Caco-2 (cell line): ENCODE results near the gene RAD51B. TPM values are rescaled to one million over a fixed set of nuclear protein-coding genes. Genes with fewer than 3 reads are reported as not detected.

Source experiments
- BruUV-seq: library from RNA; stranded (reverse); fragments of 400-500 nt; replicated peaks from 2 replicates; lab custom pipeline; 2021; lab: Mats Ljungman, UMichigan
- CTCF ChIA-PET: fragments of 300-600 bp; sonication (Branson Sonifier 250); formaldehyde crosslinking; loops from one replicate; lab custom pipeline; 2022; ENCODE audit warnings: antibody characterized with exemption; lab: Charles Lee
- POLR2A ChIA-PET: fragments of 300-600 bp; sonication (Branson Sonifier 250); formaldehyde crosslinking; loops from one replicate; lab custom pipeline; 2022; ENCODE audit warnings: antibody characterized with exemption; lab: Charles Lee
- DNase-seq, 2 experiments: peaks; one replicate each; pipeline versions ENCODE4 v3.0.0 to v3.0.0-alpha.2; 2020 to 2022
- H3K27me3 ChIP-seq: replicated peaks from 2 replicates; pipeline ENCODE4 v1.6.0; 2011; ENCODE audit warnings: low read length; ENCODE audit not compliant: control insufficient read depth, insufficient read depth
- H3K36me3 ChIP-seq: 2 replicates; pipeline ENCODE4 v1.5.1; 2011; ENCODE audit warnings: low read length; ENCODE audit not compliant: control insufficient read depth, insufficient read depth
- H3K4me1 ChIP-seq: fragments of 250-450 bp; sonication (Bioruptor Pico); 2 replicates; pipeline ENCODE4 v1.5.1; 2020; ENCODE audit warnings: mild to moderate bottlenecking
- H3K4me3 ChIP-seq: 2 replicates; pipeline ENCODE4 v1.5.1; 2011; ENCODE audit warnings: low read depth, mild to moderate bottlenecking, control low read depth, low read length
- H3K9me3 ChIP-seq: fragments of 250-450 bp; sonication (Bioruptor Pico); 2 replicates; pipeline ENCODE4 v1.5.1; 2020; ENCODE audit warnings: mild to moderate bottlenecking, moderate library complexity
- H3K27ac Mint-ChIP-seq: one replicate; pipeline ENCODE4 v1.8.0; 2022; ENCODE audit warnings: mixed read lengths; ENCODE audit not compliant: unreplicated experiment
- H3K27me3 Mint-ChIP-seq: one replicate; pipeline ENCODE4 v1.8.0; 2022; ENCODE audit warnings: mixed read lengths; ENCODE audit not compliant: insufficient read depth, unreplicated experiment
- H3K36me3 Mint-ChIP-seq: one replicate; pipeline ENCODE4 v1.8.0; 2022; ENCODE audit warnings: mild to moderate bottlenecking, mixed read lengths; ENCODE audit not compliant: insufficient read depth, unreplicated experiment
- H3K4me1 Mint-ChIP-seq: one replicate; pipeline ENCODE4 v1.8.0; 2022; ENCODE audit warnings: low read depth, mixed read lengths; ENCODE audit not compliant: unreplicated experiment
- H3K4me3 Mint-ChIP-seq: one replicate; pipeline ENCODE4 v1.8.0; 2022; ENCODE audit warnings: mild to moderate bottlenecking, moderate library complexity, mixed read lengths; ENCODE audit not compliant: unreplicated experiment
- H3K9me3 Mint-ChIP-seq: one replicate; pipeline ENCODE4 v1.8.0; 2022; ENCODE audit warnings: mixed read lengths; ENCODE audit not compliant: unreplicated experiment
- CTCF ChIP-seq, 2 experiments: fragments of 200-600 bp in 1 of 2; IDR thresholded peaks; 1 replicate in 1 of 2; 2 replicates in 1 of 2; pipeline versions ENCODE4 v1.5.1 to v1.8.0; 2011 to 2022; ENCODE audit warnings: antibody characterized with exemption in 1 of 2, control low read depth in 1 of 2, inconsistent platforms in 1 of 2, low read depth in 1 of 2, low read length in 1 of 2, mild to moderate bottlenecking in 1 of 2, moderate library complexity in 1 of 2; ENCODE audit not compliant: insufficient read depth in 1 of 2, severe bottlenecking in 1 of 2, unreplicated experiment in 1 of 2
- intact Hi-C: fragments of 100-400 bp; cut with micrococcal nuclease; formaldehyde crosslinking; loops from one replicate; pipeline ENCODE4 v1.10.0; 2022; ENCODE audit not compliant: unreplicated experiment
- total RNA-seq: library from RNA; stranded (reverse); gene quantifications from 2 replicates; pipeline ENCODE4 v1.2.3, GENCODE V29; 2022

Gene RAD51B
- total RNA-seq, 1 experiment from 2014 or later: 16.7 TPM

DNA sequence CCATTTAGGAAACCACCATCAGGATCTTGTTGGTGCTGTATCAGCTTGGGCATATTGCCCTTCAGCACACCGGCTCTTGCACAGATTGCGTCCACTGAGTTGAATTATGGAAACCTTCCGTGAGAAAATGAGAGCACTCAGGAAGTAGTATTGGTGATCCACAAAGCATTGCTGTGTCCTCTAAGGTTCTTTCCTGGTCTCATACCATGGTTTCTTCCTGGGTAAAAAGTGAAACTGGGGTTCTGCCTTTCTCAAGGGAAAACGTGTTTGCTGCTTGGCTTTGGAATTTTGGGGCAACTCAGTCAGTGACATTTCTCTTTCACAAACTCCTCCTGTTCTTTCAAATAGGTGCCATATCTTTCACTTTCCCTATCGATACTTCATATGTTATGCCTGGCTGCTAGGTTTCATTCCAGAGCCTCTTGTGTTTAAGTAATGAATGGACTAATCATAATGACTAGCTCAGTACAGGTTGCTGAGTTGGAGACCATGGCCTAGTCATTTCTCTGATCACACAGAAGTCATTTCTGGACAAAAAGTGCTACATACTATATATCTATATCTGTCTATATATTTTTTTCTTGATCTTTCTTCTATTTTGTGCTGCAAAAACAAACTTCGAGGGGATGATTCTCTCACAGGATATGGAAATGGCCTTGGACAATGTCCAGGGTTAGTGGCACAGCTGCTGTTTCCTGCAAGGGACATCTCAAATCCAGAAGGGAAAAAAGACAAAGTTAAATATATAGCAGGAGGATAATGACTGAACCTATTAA lies 549.9 kb downstream of the RAD51B start:
- no peak overlapping the region for H3K4me3 Mint-ChIP-seq
- H3K9me3 Mint-ChIP-seq: peaks cover 9% of the 10 kb centered on the region
- DNase-seq: no peak
- ChIA-PET CTCF (no interaction called here), POLR2A (no interaction called here)
- no peak overlapping the region for H3K4me3 ChIP-seq
- H3K27me3 Mint-ChIP-seq: no peaks in the 10 kb centered on the region
- BruUV-seq: no TSS peak
- no peak for TF ChIP-seq CTCF (IDR thresholded peaks at IDR 0.05; ENCODE audit: insufficient read depth in 1 of 2, low read depth in 1 of 2, low read length in 1 of 2, severe bottlenecking in 1 of 2, unreplicated experiment in 1 of 2)
- no peaks in the 10 kb centered on the region for H3K9me3 ChIP-seq
- H3K36me3 Mint-ChIP-seq: peaks cover 5% of the 10 kb centered on the region
- peaks cover 37% of the 10 kb centered on the region for H3K4me1 Mint-ChIP-seq
- no peaks in the 10 kb centered on the region for H3K36me3 ChIP-seq
- H3K4me1 ChIP-seq: peaks cover 26% of the 10 kb centered on the region
- no peaks in the 10 kb centered on the region for H3K27me3 ChIP-seq
- H3K27ac Mint-ChIP-seq: no peak overlapping the region
- intact Hi-C loops: loop anchor here (1.0 to 10.0 kb wide), 3 partner anchors 32 to 445 kb away; no protein-coding TSS in a partner anchor

- H3K4me1 Mint-ChIP-seq: peaks cover 32% of the 10 kb centered on the region
- intact Hi-C loops: loop anchor here (1.0 to 10.0 kb wide), 3 partner anchors 31 to 445 kb away; no protein-coding TSS in a partner anchor
- BruUV-seq: no TSS peak
- ChIA-PET POLR2A (no interaction called here), CTCF (no interaction called here)
- TF ChIP-seq CTCF (IDR thresholded peaks at IDR 0.05; ENCODE audit: insufficient read depth in 1 of 2, low read depth in 1 of 2, low read length in 1 of 2, severe bottlenecking in 1 of 2, unreplicated experiment in 1 of 2): no peak
- H3K27me3 ChIP-seq: no peaks in the 10 kb centered on the region
- no peaks in the 10 kb centered on the region for H3K36me3 ChIP-seq
- DNase-seq: no peak
- no peak overlapping the region for H3K27ac Mint-ChIP-seq
- H3K4me3 Mint-ChIP-seq: no peak overlapping the region
- H3K9me3 Mint-ChIP-seq: peaks cover 9% of the 10 kb centered on the region
- H3K4me3 ChIP-seq: no peak overlapping the region
- peaks cover 25% of the 10 kb centered on the region for H3K4me1 ChIP-seq
- no peaks in the 10 kb centered on the region for H3K27me3 Mint-ChIP-seq
- peaks cover under 1% of the 10 kb centered on the region for H3K36me3 Mint-ChIP-seq
- no peaks in the 10 kb centered on the region for H3K9me3 ChIP-seq
Measured at GRCh38 chr14:68370057-68370360, 550.4 kb downstream of the RAD51B start.

DNA sequence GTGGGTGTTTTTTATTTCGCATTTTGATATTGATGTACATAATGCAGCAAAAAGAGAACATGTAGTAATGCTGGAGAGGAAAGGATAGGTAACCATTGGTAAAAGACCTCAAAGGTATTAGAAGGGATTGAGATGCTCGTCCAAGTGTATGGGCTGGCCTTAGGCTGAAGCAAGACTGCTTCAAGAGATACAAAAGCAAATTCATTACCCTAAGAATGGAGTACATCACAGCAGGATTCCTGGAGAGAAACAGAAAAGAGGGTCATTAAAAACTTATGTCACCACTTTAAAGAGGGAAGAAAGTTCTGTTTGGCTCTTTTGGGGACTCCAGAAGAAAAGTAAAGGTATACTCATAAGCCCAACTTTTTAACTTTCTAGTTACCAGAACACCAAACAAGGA lies 552.8 kb downstream of the RAD51B start:
- ChIA-PET CTCF (no interaction called here), POLR2A (no interaction called here)
- H3K36me3 ChIP-seq: no peaks in the 10 kb centered on the region
- H3K27me3 ChIP-seq: no peaks in the 10 kb centered on the region
- no peaks in the 10 kb centered on the region for H3K9me3 ChIP-seq
- no peak overlapping the region for H3K4me3 ChIP-seq
- Mint-ChIP-seq H3K4me1 (peaks cover 28% of the 10 kb centered on the region), H3K9me3 (peaks cover 9% of the 10 kb centered on the region), H3K4me3 (no peak overlapping the region), H3K27ac (no peak overlapping the region), H3K27me3 (no peaks in the 10 kb centered on the region), H3K36me3 (no peaks in the 10 kb centered on the region)
- peaks cover 13% of the 10 kb centered on the region for H3K4me1 ChIP-seq
- DNase-seq: no peak
- intact Hi-C loops: loop anchor here (10.0 kb wide), 1 partner anchor 442 kb away; no protein-coding TSS in a partner anchor
- no peak for TF ChIP-seq CTCF (IDR thresholded peaks at IDR 0.05; ENCODE audit: insufficient read depth in 1 of 2, low read depth in 1 of 2, low read length in 1 of 2, severe bottlenecking in 1 of 2, unreplicated experiment in 1 of 2)
- no TSS peak for BruUV-seq
